ENCODE data around the gene TSG101. TPM values are rescaled to one million over a fixed set of nuclear protein-coding genes. Genes with fewer than 3 reads are reported as not detected.

Gene TSG101
- polyA plus RNA-seq, 1 donor (not counting 4 experiments of a cell fraction or from before 2014, with no cell fraction given), result 113 TPM

- DNase-seq (ENCODE audit: low read depth, low spot score) (no peak), FAIRE-seq (no peak)
- Histone ChIP-seq H3K4me1 (ENCODE audit: control insufficient read depth, extremely low read depth, insufficient read depth, low read length) (no peaks in the 10 kb centered on the region), H3K27me3 (ENCODE audit: control insufficient read depth, extremely low read depth, insufficient read depth, low read length) (no peaks in the 10 kb centered on the region), H3K4me3 (ENCODE audit: control insufficient read depth in 2 of 3, extremely low read depth in 1 of 3, insufficient read depth in 2 of 3, low read depth in 1 of 3, low read length in 3 of 3) (no peak overlapping the region), H4K20me1 (ENCODE audit: control insufficient read depth, extremely low read depth, insufficient read depth, low read length) (no peaks in the 10 kb centered on the region), H2AFZ (ENCODE audit: control insufficient read depth, low read length) (no peak overlapping the region), H3K9ac (ENCODE audit: control insufficient read depth, extremely low read depth, insufficient read depth, low read length) (no peak overlapping the region), H3K9me1 (ENCODE audit: control insufficient read depth, extremely low read depth, insufficient read depth, low read length) (no peaks in the 10 kb centered on the region), H3K36me3 (ENCODE audit: control insufficient read depth in 2 of 2, extremely low read depth in 1 of 2, insufficient read depth in 2 of 2, low read length in 2 of 2) (no peaks in the 10 kb centered on the region), H3K79me2 (ENCODE audit: control insufficient read depth, insufficient read depth, low read length) (no peaks in the 10 kb centered on the region), H3K9me3 (ENCODE audit: control insufficient read depth, low read depth, low read length) (no peaks in the 10 kb centered on the region), H3K27ac (ENCODE audit: control insufficient read depth, insufficient read depth, low read length) (no peak overlapping the region), H3K4me2 (ENCODE audit: control insufficient read depth, extremely low read depth, insufficient read depth, low read depth, low read length) (no peak overlapping the region)
- TF ChIP-seq CTCF (optimal IDR thresholded peaks at IDR 0.05 in 1 of 3, IDR thresholded peaks at IDR 0.05 in 1 of 3, conservative IDR thresholded peaks at IDR 0.05 in 1 of 3; ENCODE audit: extremely low read depth in 1 of 3, insufficient read depth in 2 of 3, low read length in 3 of 3), result no peak
- no peak for TF ChIP-seq EZH2 (IDR thresholded peaks at IDR 0.05; ENCODE audit: low read length)
- dilution Hi-C loops (cut with MboI; ENCODE audit: extremely low pct_ligation_motif_present, low sequenced_read_pairs), result no loop called here
Measured at GRCh38 chr11:18468059-18468458, 58.7 kb downstream of the TSG101 start.

- H3K4me2 ChIP-seq (ENCODE audit: control insufficient read depth, extremely low read depth, insufficient read depth, low read depth, low read length), result no peak overlapping the region
- H4K20me1 ChIP-seq (ENCODE audit: control insufficient read depth, extremely low read depth, insufficient read depth, low read length), result no peaks in the 10 kb centered on the region
- no peak overlapping the region for H2AFZ ChIP-seq (ENCODE audit: control insufficient read depth, low read length)
- no peak overlapping the region for H3K9ac ChIP-seq (ENCODE audit: control insufficient read depth, extremely low read depth, insufficient read depth, low read length)
- H3K36me3 ChIP-seq (ENCODE audit: control insufficient read depth in 2 of 2, extremely low read depth in 1 of 2, insufficient read depth in 2 of 2, low read length in 2 of 2), result no peaks in the 10 kb centered on the region
- H3K9me1 ChIP-seq (ENCODE audit: control insufficient read depth, extremely low read depth, insufficient read depth, low read length), result no peaks in the 10 kb centered on the region
- H3K27me3 ChIP-seq (ENCODE audit: control insufficient read depth, extremely low read depth, insufficient read depth, low read length), result no peaks in the 10 kb centered on the region
- dilution Hi-C loops (cut with MboI; ENCODE audit: extremely low pct_ligation_motif_present, low sequenced_read_pairs), result no loop called here
- H3K79me2 ChIP-seq (ENCODE audit: control insufficient read depth, insufficient read depth, low read length), result no peaks in the 10 kb centered on the region
- no peak overlapping the region for H3K4me3 ChIP-seq (ENCODE audit: control insufficient read depth in 2 of 3, extremely low read depth in 1 of 3, insufficient read depth in 2 of 3, low read depth in 1 of 3, low read length in 3 of 3)
- DNase-seq (ENCODE audit: low read depth, low spot score) (no peak), FAIRE-seq (no peak)
- no peaks in the 10 kb centered on the region for H3K9me3 ChIP-seq (ENCODE audit: control insufficient read depth, low read depth, low read length)
- TF ChIP-seq EZH2 (IDR thresholded peaks at IDR 0.05; ENCODE audit: low read length) (no peak), CTCF (optimal IDR thresholded peaks at IDR 0.05 in 1 of 3, IDR thresholded peaks at IDR 0.05 in 1 of 3, conservative IDR thresholded peaks at IDR 0.05 in 1 of 3; ENCODE audit: extremely low read depth in 1 of 3, insufficient read depth in 2 of 3, low read length in 3 of 3) (no peak)
- no peaks in the 10 kb centered on the region for H3K4me1 ChIP-seq (ENCODE audit: control insufficient read depth, extremely low read depth, insufficient read depth, low read length)
- H3K27ac ChIP-seq (ENCODE audit: control insufficient read depth, insufficient read depth, low read length), result no peak overlapping the region
Measured at GRCh38 chr11:18466402-18466801, 60.3 kb downstream of the TSG101 start.

Data from keratinocyte (primary cell).